Measurements from ENCODE around the gene KRTDAP. TPM values are rescaled to one million over a fixed set of nuclear protein-coding genes. Genes with fewer than 3 reads are reported as not detected.

The KRTDAP gene
- polyA plus RNA-seq, 1 of the 3 experiments (the other 2 are of a cell fraction): not detected

GRCh38 chr19:35509018-35509652 lies 18.9 kb upstream of the KRTDAP start:
- no peak overlapping the region for H3K27ac ChIP-seq (ENCODE audit: low read depth in 2 of 2, low read length in 1 of 2)
- H3K4me1 ChIP-seq (ENCODE audit: control insufficient read depth in 1 of 2, insufficient read depth in 2 of 2, low read depth in 1 of 2, low read length in 1 of 2): no peaks in the 10 kb centered on the region; a peak in 2 of 4 replicates
- no peaks in the 10 kb centered on the region for H3K9me2 ChIP-seq
- CTCF ChIA-PET: interaction anchor here (0.9 to 8.3 kb wide), 19 partner anchors 8 to 193 kb away, joined by 3 to 127 read pairs (median 8); partner anchors contain the start of gene KRTDAP
- POLR2A ChIA-PET: interaction anchor here (0.6 kb wide), 1 partner anchor 251 kb away, joined by 3 read pairs; no protein-coding TSS in a partner anchor
- no peaks in the 10 kb centered on the region for H3F3A ChIP-seq (replicated peaks; ENCODE audit: insufficient read depth)
- H2AFZ ChIP-seq (ENCODE audit: low read depth): no peak overlapping the region
- no peaks in the 10 kb centered on the region for H3K79me2 ChIP-seq (ENCODE audit: insufficient read depth)
- no peaks in the 10 kb centered on the region for H3K36me3 ChIP-seq (replicated peaks in 1 of 2; ENCODE audit: control insufficient read depth in 1 of 2, insufficient read depth in 2 of 2, low read length in 1 of 2)
- TF ChIP-seq IRF3 (IDR thresholded peaks at IDR 0.05; ENCODE audit: low read depth, low read length) (no peak), TCF12 (IDR thresholded peaks at IDR 0.05) (no peak), TEAD4 (IDR thresholded peaks at IDR 0.05; ENCODE audit: borderline replicate concordance, insufficient read depth) (no peak), MEF2A (IDR thresholded peaks at IDR 0.05; ENCODE audit: borderline replicate concordance, low read depth) (no peak), USF1 (IDR thresholded peaks at IDR 0.05; ENCODE audit: borderline replicate concordance, low read depth) (no peak), USF2 (IDR thresholded peaks at IDR 0.05; ENCODE audit: borderline replicate concordance, low read depth, low read length) (no peak), YY1 (IDR thresholded peaks at IDR 0.05; ENCODE audit: low read depth) (no peak)
- H4K20me1 ChIP-seq (ENCODE audit: insufficient read depth): no peaks in the 10 kb centered on the region
- 5% methylated on average over 12 of the region's 12 CpGs for WGBS (ENCODE audit: low lambda C conversion rate)
- H3K9me3 ChIP-seq: no peaks in the 10 kb centered on the region
- H3K4me3 ChIP-seq (ENCODE audit: low read depth in 2 of 2, low read length in 1 of 2): no peak overlapping the region
- 0 out of 2 replicates have a peak overlapping the region, but pooled peaks have one; percentile 53 for H3K4me2 ChIP-seq
- peaks cover 95% of the 10 kb centered on the region for H3K27me3 ChIP-seq (ENCODE audit: insufficient read depth)
- H3K9ac ChIP-seq: no peak overlapping the region
- DNase-seq: no peak

GRCh38 chr19:35508129-35508528 lies 17.9 kb upstream of the KRTDAP start:
- Histone ChIP-seq H3K36me3 (replicated peaks in 1 of 2; ENCODE audit: control insufficient read depth in 1 of 2, insufficient read depth in 2 of 2, low read length in 1 of 2) (no peaks in the 10 kb centered on the region), H3K9ac (no peak overlapping the region), H3K9me2 (no peaks in the 10 kb centered on the region), H3K27me3 (ENCODE audit: insufficient read depth) (peaks cover 99% of the 10 kb centered on the region), H3K4me1 (ENCODE audit: control insufficient read depth in 1 of 2, insufficient read depth in 2 of 2, low read depth in 1 of 2, low read length in 1 of 2) (no peaks in the 10 kb centered on the region; a peak in 2 of 4 replicates), H3K27ac (ENCODE audit: low read depth in 2 of 2, low read length in 1 of 2) (no peak overlapping the region), H3K4me3 (ENCODE audit: low read depth in 2 of 2, low read length in 1 of 2) (no peak overlapping the region), H3K9me3 (no peaks in the 10 kb centered on the region), H4K20me1 (ENCODE audit: insufficient read depth) (no peaks in the 10 kb centered on the region), H3F3A (replicated peaks; ENCODE audit: insufficient read depth) (no peaks in the 10 kb centered on the region), H3K4me2 (no peak overlapping the region), H3K79me2 (ENCODE audit: insufficient read depth) (no peaks in the 10 kb centered on the region), H2AFZ (ENCODE audit: low read depth) (no peak overlapping the region)
- ChIA-PET POLR2A (no interaction called here), CTCF (interaction anchor here (1.3 to 8.3 kb wide), 2 partner anchors 14 to 21 kb away, joined by 6 to 127 read pairs; no protein-coding TSS in a partner anchor)
- no peak for TF ChIP-seq NRF1 (IDR thresholded peaks at IDR 0.05; ENCODE audit: low read depth, low read length)
- TF ChIP-seq TEAD4 (IDR thresholded peaks at IDR 0.05; ENCODE audit: borderline replicate concordance, insufficient read depth): no peak
- TF ChIP-seq CTCF (IDR thresholded peaks at IDR 0.05): no peak
- TF ChIP-seq TAF1 (IDR thresholded peaks at IDR 0.05; ENCODE audit: borderline replicate concordance, low read depth, low read length): no peak
- no peak for TF ChIP-seq FOSL2 (IDR thresholded peaks at IDR 0.05; ENCODE audit: borderline replicate concordance, low read depth)
- TF ChIP-seq ZBTB33 (IDR thresholded peaks at IDR 0.05; ENCODE audit: borderline replicate concordance, low read depth): no peak
- no peak for TF ChIP-seq RXRA (IDR thresholded peaks at IDR 0.05; ENCODE audit: borderline replicate concordance, low read depth)
- TF ChIP-seq MXI1 (IDR thresholded peaks at IDR 0.05; ENCODE audit: low read depth, low read length): no peak
- 13% methylated on average over 3 of the region's 3 CpGs for WGBS (ENCODE audit: low lambda C conversion rate)
- DNase-seq: no peak

All from SK-N-SH (cell line).